ENCODE results near the gene RHBDL3. TPM values are rescaled to one million over a fixed set of nuclear protein-coding genes. Genes with fewer than 3 reads are reported as not detected.
"Not testable (repeated sequence)": the region's sequence is repeated elsewhere in the genome, so short reads cannot be mapped to it uniquely, and the experiment has no call there.

RHBDL3 gene
- total RNA-seq, 1 donor from 2014 or later: 0.12 TPM

- not testable (repeated sequence) for H3K4me3 Mint-ChIP-seq
- H3K4me1 Mint-ChIP-seq: peaks cover 10% of the 10 kb centered on the region
These were observed 51.0 kb downstream of the RHBDL3 start for GRCh38 chr17:32316653-32317052.

DNA sequence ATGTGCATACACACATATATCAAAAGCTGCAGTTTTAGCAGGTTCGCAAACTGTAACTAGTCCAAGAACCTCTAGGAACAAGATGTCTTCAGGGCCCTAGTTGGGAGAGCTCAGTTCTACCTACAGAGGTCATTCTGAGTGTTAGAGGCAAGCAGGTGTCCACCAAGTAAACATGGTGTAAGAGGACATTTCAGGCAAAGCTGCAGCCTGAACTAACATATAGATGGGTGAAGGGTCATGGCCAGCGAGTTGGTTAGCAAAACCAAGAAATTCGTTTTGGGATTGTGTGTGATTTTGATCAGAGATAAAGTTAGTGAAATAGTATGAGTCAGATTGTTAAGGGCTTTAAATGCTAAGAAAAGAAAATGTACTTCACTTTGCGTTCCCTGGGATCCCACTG is 51.7 kb downstream of the RHBDL3 start:
- H3K9me3 Mint-ChIP-seq: no peaks in the 10 kb centered on the region
- peaks cover 10% of the 10 kb centered on the region for H3K4me1 Mint-ChIP-seq
- no peak overlapping the region for H3K27ac Mint-ChIP-seq
- H3K27me3 Mint-ChIP-seq: peaks cover 24% of the 10 kb centered on the region
- H3K4me3 Mint-ChIP-seq: no peak overlapping the region
- intact Hi-C loops (cut with micrococcal nuclease): loop anchor here (5.0 kb wide), 2 partner anchors 50 to 115 kb away; partner anchors contain the start of gene RHBDL3
- no peaks in the 10 kb centered on the region for H3K36me3 Mint-ChIP-seq (ENCODE audit: low read depth)
- DNase-seq: no peak

More at GRCh38 chr17:32316653-32317052, 51.0 kb downstream of the RHBDL3 start:
- not testable (repeated sequence) for H3K9me3 Mint-ChIP-seq; DNase-seq; H3K27ac Mint-ChIP-seq; H3K36me3 Mint-ChIP-seq (ENCODE audit: low read depth)
- intact Hi-C loops (cut with micrococcal nuclease): loop anchor here (5.0 kb wide), 2 partner anchors 49 to 114 kb away; partner anchors contain the start of gene RHBDL3
- H3K27me3 Mint-ChIP-seq: peaks cover 27% of the 10 kb centered on the region

GRCh38 chr17:32318071-32318470 is 52.4 kb downstream of the RHBDL3 start:
- H3K4me3 Mint-ChIP-seq: peak overlapping the region; percentile 21

GRCh38 chr17:32319548-32319905 is 53.9 kb downstream of the RHBDL3 start:
- H3K27me3 Mint-ChIP-seq: peaks cover 22% of the 10 kb centered on the region
- intact Hi-C loops (cut with micrococcal nuclease): loop anchor here (1.0 to 5.0 kb wide), 3 partner anchors 52 to 117 kb away; partner anchors contain the start of gene RHBDL3
- no peak overlapping the region for H3K27ac Mint-ChIP-seq
- DNase-seq: peak; percentile 94
- peak overlapping the region; percentile 86 for H3K4me3 Mint-ChIP-seq
- no peaks in the 10 kb centered on the region for H3K36me3 Mint-ChIP-seq (ENCODE audit: low read depth)
- no peaks in the 10 kb centered on the region for H3K9me3 Mint-ChIP-seq
- peaks cover 26% of the 10 kb centered on the region for H3K4me1 Mint-ChIP-seq

More at GRCh38 chr17:32318071-32318470, 52.4 kb downstream of the RHBDL3 start:
- DNase-seq: no peak
- Mint-ChIP-seq H3K4me1 (peaks cover 11% of the 10 kb centered on the region), H3K27ac (no peak overlapping the region), H3K27me3 (peaks cover 24% of the 10 kb centered on the region), H3K36me3 (ENCODE audit: low read depth) (no peaks in the 10 kb centered on the region), H3K9me3 (no peaks in the 10 kb centered on the region)
- intact Hi-C loops (cut with micrococcal nuclease): loop anchor here (5.0 kb wide), 2 partner anchors 51 to 116 kb away; partner anchors contain the start of gene RHBDL3

DNA sequence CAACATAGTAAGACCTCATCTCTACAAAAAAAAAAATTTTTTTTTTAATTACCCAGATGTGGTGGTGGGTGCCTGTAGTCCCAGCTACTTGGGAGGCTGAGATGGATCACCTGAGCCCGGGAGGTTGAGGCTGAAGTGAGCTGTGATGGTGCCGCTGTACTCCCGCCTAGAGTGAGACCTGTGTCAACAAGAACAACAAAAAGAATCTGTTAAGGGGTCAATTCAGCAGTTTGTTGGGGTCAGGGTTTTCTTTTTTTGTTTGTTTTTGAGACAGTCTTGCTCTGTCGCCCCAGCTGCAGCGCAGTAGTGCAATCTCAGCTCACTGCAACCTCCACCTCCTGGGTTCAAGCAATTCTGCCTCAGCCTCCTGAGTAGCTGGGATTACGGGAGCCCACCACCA is 54.4 kb downstream of the RHBDL3 start:
- Mint-ChIP-seq H3K27me3 (peaks cover 17% of the 10 kb centered on the region), H3K4me1 (peaks cover 29% of the 10 kb centered on the region)
- H3K4me3 Mint-ChIP-seq; intact Hi-C loops (cut with micrococcal nuclease); H3K27ac Mint-ChIP-seq; DNase-seq; H3K9me3 Mint-ChIP-seq; H3K36me3 Mint-ChIP-seq (ENCODE audit: low read depth): not testable (repeated sequence)

DNA sequence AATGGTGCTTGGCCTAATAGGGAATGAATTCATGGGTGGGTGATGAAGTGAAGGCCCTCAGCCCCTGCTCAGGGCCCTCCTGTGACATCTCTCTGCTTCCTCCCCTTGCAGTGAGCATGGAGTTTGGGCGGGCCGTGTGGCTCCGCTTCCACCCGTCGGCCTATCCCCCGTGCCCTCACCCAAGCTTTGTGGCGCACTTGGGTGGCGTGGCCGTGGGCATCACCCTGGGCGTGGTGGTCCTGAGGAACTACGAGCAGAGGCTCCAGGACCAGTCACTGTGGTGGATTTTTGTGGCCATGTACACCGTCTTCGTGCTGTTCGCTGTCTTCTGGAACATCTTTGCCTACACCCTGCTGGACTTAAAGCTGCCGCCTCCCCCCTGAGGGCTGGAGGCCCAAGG is 55.2 kb downstream of the RHBDL3 start:
- H3K4me3 Mint-ChIP-seq: no peak overlapping the region
- DNase-seq: no peak

DNA sequence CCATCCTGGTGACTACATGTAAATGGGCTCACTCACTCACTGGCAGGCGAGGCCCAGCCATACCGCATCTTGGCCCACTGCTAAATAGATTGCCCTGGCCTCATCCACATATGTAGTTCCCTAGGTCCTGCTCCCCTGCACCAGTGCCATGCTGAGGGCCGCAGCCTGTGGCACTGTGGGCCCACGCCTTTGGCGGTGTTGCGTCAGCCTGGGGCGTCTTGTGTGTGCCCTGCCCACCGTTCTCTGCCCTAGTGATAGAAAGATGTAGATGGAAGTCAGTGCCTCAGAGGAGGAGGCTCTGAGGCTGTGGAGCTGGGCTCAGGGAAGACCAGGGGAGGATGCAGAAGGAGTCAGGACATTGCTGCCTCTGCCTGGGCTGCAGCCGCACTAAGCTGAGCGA is 57.4 kb downstream of the RHBDL3 start:
- Mint-ChIP-seq H3K36me3 (ENCODE audit: low read depth) (no peaks in the 10 kb centered on the region), H3K27ac (peak overlapping the region; percentile 69), H3K4me1 (peaks cover 31% of the 10 kb centered on the region), H3K27me3 (peaks cover 2% of the 10 kb centered on the region), H3K9me3 (no peaks in the 10 kb centered on the region), H3K4me3 (no peak overlapping the region)
- no peak for DNase-seq
- intact Hi-C loops (cut with micrococcal nuclease): no loop called here

More for the DNA sequence above, 55.2 kb downstream of the RHBDL3 start:
- Mint-ChIP-seq H3K4me1 (peaks cover 29% of the 10 kb centered on the region), H3K27me3 (peaks cover 11% of the 10 kb centered on the region), H3K9me3 (no peaks in the 10 kb centered on the region), H3K27ac (no peak overlapping the region), H3K36me3 (ENCODE audit: low read depth) (no peaks in the 10 kb centered on the region)
- intact Hi-C loops (cut with micrococcal nuclease): no loop called here

DNA sequence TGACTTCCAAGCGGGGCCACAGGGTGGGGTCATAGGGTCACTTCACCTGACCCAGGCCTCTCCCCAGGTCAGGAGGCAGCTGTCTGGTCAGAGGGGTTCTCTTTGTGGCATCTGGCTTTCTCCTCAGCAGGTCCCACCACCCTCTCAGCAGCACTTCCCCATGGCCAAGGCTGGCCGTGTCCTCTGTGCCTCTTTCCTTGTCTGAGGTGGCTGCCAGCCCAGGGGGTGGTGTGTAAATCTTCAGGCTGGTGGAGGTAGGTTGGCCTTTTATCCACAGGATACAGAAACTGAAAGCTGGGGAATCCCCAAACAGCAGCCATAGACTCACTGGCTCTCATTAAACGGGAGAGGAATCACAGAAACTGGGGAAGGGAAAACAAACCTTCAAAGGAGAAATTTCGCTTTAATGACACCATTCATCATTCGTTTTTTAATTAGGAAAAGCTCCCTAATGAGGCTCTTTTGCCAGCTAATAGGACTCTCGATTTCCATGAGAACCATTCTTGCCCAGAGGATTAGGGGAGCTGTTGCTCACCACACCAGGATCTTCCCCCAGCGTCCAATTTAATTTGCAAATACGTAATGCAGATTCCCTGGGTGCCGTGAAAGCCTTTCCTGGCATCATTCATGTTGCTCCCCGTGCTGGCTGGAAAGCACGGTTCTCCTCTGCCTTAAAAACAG is 58.3 kb downstream of the RHBDL3 start:
- Mint-ChIP-seq H3K27ac (peak overlapping the region; percentile 70), H3K4me3 (peak overlapping the region; percentile 34), H3K36me3 (ENCODE audit: low read depth) (no peaks in the 10 kb centered on the region)

GRCh38 chr17:32327911-32328310 is 62.3 kb downstream of the RHBDL3 start:
- H3K27me3 Mint-ChIP-seq: no peaks in the 10 kb centered on the region
- no peak overlapping the region for H3K27ac Mint-ChIP-seq
- peaks cover 6% of the 10 kb centered on the region for H3K36me3 Mint-ChIP-seq (ENCODE audit: low read depth)
- intact Hi-C loops (cut with micrococcal nuclease): no loop called here
- H3K4me3 Mint-ChIP-seq: no peak overlapping the region
- H3K4me1 Mint-ChIP-seq: peaks cover 47% of the 10 kb centered on the region
- no peaks in the 10 kb centered on the region for H3K9me3 Mint-ChIP-seq
- no peak for DNase-seq

More for the DNA sequence above, 58.3 kb downstream of the RHBDL3 start:
- no peaks in the 10 kb centered on the region for H3K27me3 Mint-ChIP-seq
- intact Hi-C loops (cut with micrococcal nuclease): no loop called here
- DNase-seq: peak; percentile 87
- peaks cover 32% of the 10 kb centered on the region for H3K4me1 Mint-ChIP-seq
- no peaks in the 10 kb centered on the region for H3K9me3 Mint-ChIP-seq

GRCh38 chr17:32330147-32330546 is 64.5 kb downstream of the RHBDL3 start:
- Mint-ChIP-seq H3K4me1 (peaks cover 33% of the 10 kb centered on the region), H3K27ac (peak overlapping the region; percentile 71), H3K4me3 (peak overlapping the region; percentile 47), H3K9me3 (no peaks in the 10 kb centered on the region), H3K27me3 (no peaks in the 10 kb centered on the region), H3K36me3 (ENCODE audit: low read depth) (peaks cover 18% of the 10 kb centered on the region)
- DNase-seq: no peak
- intact Hi-C loops (cut with micrococcal nuclease): loop anchor here (2.0 kb wide), 1 partner anchor 21 kb away; the partner anchor contains the start of gene ZNF207

DNA sequence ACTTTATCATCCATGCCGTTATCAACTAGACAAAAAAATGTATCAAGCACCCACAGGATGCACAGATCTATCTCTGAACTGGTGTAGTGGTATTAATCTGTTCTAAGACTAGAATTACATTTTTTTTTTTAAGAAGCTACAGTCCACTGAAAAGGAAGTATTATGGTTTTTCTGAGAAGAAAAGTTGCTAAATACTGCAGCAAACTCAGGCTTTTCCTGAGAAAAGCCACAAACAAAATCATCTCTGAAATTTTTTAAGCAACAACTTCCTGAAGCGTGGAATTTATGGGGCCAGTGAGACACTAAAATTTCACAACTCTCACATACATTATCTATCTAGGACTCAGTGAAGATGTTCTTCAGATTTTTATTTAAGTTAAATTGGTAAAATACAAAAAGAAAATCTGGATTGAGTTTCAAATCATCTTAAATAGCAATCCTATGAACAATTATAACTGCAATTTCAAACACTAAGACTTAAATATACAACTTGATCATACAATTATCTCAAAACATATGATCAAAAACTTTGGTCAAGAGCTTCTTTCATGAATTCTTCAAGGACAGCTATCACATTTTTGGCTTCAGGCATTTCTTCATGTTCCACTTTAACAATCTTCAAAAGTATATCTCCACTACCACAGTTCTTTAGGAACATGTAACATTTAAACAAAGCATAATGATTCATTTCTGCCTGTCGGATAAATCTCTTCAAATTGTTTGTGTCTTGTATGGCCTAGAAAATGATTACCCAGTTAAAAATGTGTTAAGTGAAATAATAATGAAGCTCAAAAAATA is 65.8 kb downstream of the RHBDL3 start:
- peak overlapping the region; percentile 47 for H3K4me3 Mint-ChIP-seq
- intact Hi-C loops (cut with micrococcal nuclease): loop anchor here (2.0 kb wide), 1 partner anchor 19 kb away; the partner anchor contains the start of gene ZNF207

DNA sequence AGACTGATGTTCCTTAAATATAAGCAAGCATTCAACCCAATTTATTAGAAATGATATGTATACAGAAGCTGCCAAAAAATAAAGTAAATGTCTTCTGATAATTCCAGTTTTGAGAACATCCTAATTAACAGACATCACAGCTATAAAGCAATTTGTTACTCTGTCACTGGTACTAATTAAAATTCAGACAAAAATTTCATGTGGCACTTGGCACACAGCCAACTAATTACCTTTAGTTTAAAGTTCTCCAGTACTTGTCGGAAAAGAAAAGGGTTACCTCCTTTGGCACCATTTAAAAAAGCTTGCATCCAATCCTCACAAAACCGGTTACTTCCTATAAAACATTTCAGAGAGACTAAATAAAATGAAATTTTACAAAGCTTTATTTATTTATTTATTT is 67.6 kb downstream of the RHBDL3 start:
- no peak for DNase-seq
- intact Hi-C loops (cut with micrococcal nuclease): no loop called here
- H3K9me3 Mint-ChIP-seq: no peaks in the 10 kb centered on the region

More for the DNA sequence above, 65.8 kb downstream of the RHBDL3 start:
- no peaks in the 10 kb centered on the region for H3K27me3 Mint-ChIP-seq
- no peaks in the 10 kb centered on the region for H3K9me3 Mint-ChIP-seq
- H3K27ac Mint-ChIP-seq: peak overlapping the region; percentile 71
- H3K4me1 Mint-ChIP-seq: peaks cover 40% of the 10 kb centered on the region
- peaks cover 26% of the 10 kb centered on the region for H3K36me3 Mint-ChIP-seq (ENCODE audit: low read depth)
- peak; percentile 63 for DNase-seq

DNA sequence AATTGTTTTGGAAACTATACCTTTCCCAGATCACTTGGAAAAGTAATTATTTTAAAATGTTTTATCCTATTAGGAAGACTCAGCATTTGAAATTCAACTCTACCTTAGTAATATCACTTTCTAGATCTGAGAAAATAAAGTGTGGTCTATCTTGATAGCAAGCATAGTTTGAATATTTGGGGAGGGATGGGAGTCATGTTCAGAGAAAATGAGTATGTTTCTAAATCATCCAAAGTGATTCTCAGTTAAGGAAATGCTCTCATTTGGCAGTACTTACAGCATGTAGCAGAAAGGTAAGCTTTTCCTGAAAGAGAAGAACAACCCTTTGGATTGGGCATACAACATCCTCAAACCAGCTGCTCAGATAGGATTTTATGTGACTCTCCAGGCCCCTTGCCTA is 69.4 kb downstream of the RHBDL3 start:
- DNase-seq: no peak
- Mint-ChIP-seq H3K4me3 (no peak overlapping the region), H3K36me3 (ENCODE audit: low read depth) (peaks cover 42% of the 10 kb centered on the region), H3K9me3 (no peaks in the 10 kb centered on the region), H3K4me1 (peaks cover 37% of the 10 kb centered on the region), H3K27me3 (no peaks in the 10 kb centered on the region), H3K27ac (no peak overlapping the region)
- intact Hi-C loops (cut with micrococcal nuclease): no loop called here

More for the DNA sequence above, 67.6 kb downstream of the RHBDL3 start:
- Mint-ChIP-seq H3K27me3 (no peaks in the 10 kb centered on the region), H3K36me3 (ENCODE audit: low read depth) (peaks cover 31% of the 10 kb centered on the region), H3K27ac (no peak overlapping the region), H3K4me3 (no peak overlapping the region), H3K4me1 (peaks cover 37% of the 10 kb centered on the region)

- H3K36me3 Mint-ChIP-seq (ENCODE audit: low read depth): peaks cover 41% of the 10 kb centered on the region
- H3K27ac Mint-ChIP-seq: no peak overlapping the region
- no peak overlapping the region for H3K4me3 Mint-ChIP-seq
- H3K27me3 Mint-ChIP-seq: no peaks in the 10 kb centered on the region
- intact Hi-C loops (cut with micrococcal nuclease): no loop called here
- no peak for DNase-seq
- H3K9me3 Mint-ChIP-seq: no peaks in the 10 kb centered on the region
- peaks cover 32% of the 10 kb centered on the region for H3K4me1 Mint-ChIP-seq
These were observed 70.1 kb downstream of the RHBDL3 start for GRCh38 chr17:32335687-32336086.

Data from activated CD4-positive, alpha-beta T cell treated with anti-CD3 and anti-CD28 coated beads, Interleukin-2, amount 10 ng/mL, durations not matched to agents 24 days and 14 days (primary cell).